Measurements from ENCODE around the gene CCDC7. TPM values are rescaled to one million over a fixed set of nuclear protein-coding genes. Genes with fewer than 3 reads are reported as not detected.

CCDC7 gene
- total and polyA plus RNA-seq, 10 of the 15 experiments (the other 5 are each of a cell fraction or from before 2014, with no cell fraction given), result 1.8 to 5.6 (median 3.4) TPM

- TF ChIP-seq MAX (IDR thresholded peaks at IDR 0.05; ENCODE audit: low read depth, low read length) (no peak), CHD4 (IDR thresholded peaks at IDR 0.05) (no peak), RELA (IDR thresholded peaks at IDR 0.05; ENCODE audit: borderline replicate concordance, partially characterized antibody) (no peak)
Observed at GRCh38 chr10:32433542-32433941, 12.4 kb upstream of the CCDC7 start (continued).

GRCh38 chr10:32436215-32436614, 9.7 kb upstream of the CCDC7 start:
- no peaks in the 10 kb centered on the region for H4K20me1 ChIP-seq (ENCODE audit: control insufficient read depth, insufficient read depth)
- FAIRE-seq (no peak), DNase-seq (ENCODE audit: low read depth, low spot score) (no peak), ATAC-seq (no peak)
- ChIA-PET CTCF (interaction anchor here (1.4 kb wide), 1 partner anchor 9 kb away, joined by 3 read pairs; the partner anchor contains the start of gene CCDC7), RAD21 (ENCODE audit: unreplicated experiment) (no interaction called here), SMC1A (ENCODE audit: uncharacterized antibody, unreplicated experiment) (no interaction called here), POLR2A (no interaction called here)
- no peaks in the 10 kb centered on the region for H3K36me3 ChIP-seq (ENCODE audit: control insufficient read depth in 2 of 2, insufficient read depth in 2 of 2, low read length in 1 of 2)
- H3K4me1 ChIP-seq (ENCODE audit: control insufficient read depth, insufficient read depth, low read length), result no peaks in the 10 kb centered on the region
- no peak for TF ChIP-seq ZSCAN29 (IDR thresholded peaks at IDR 0.05)
- no peak for TF ChIP-seq BMI1 (IDR thresholded peaks at IDR 0.05; ENCODE audit: borderline replicate concordance)
- no peak for TF ChIP-seq CREB1 (IDR thresholded peaks at IDR 0.05; ENCODE audit: low read depth)
- no peak for TF ChIP-seq KLF5 (IDR thresholded peaks at IDR 0.05; ENCODE audit: partially characterized antibody)
- TF ChIP-seq ZNF384 (IDR thresholded peaks at IDR 0.05; ENCODE audit: borderline replicate concordance, low read depth, low read length), result no peak
- TF ChIP-seq ZNF622 (IDR thresholded peaks at IDR 0.05), result no peak
- no peak for TF ChIP-seq ZBED1 (IDR thresholded peaks at IDR 0.05; ENCODE audit: borderline replicate concordance)
- H3K4me3 ChIP-seq, result no peak overlapping the region
- H3K27ac ChIP-seq (ENCODE audit: control insufficient read depth, insufficient read depth), result no peak overlapping the region
- H3K4me2 ChIP-seq (ENCODE audit: control insufficient read depth, insufficient read depth), result no peak overlapping the region
- intact Hi-C loops (cut with micrococcal nuclease; ENCODE audit: unreplicated experiment) (no loop called here), in situ Hi-C loops (cut with MboI) (no loop called here)
- no peak overlapping the region for H3K9ac ChIP-seq (ENCODE audit: control insufficient read depth, insufficient read depth, low read length)
- no peaks in the 10 kb centered on the region for H3K27me3 ChIP-seq (replicated peaks in 1 of 2; ENCODE audit: control insufficient read depth in 2 of 2, insufficient read depth in 2 of 2, low read length in 1 of 2)
- H2AFZ ChIP-seq (ENCODE audit: control insufficient read depth, low read depth, low read length), result no peak overlapping the region
- H3K9me3 ChIP-seq (replicated peaks; ENCODE audit: control insufficient read depth, insufficient read depth, low read length), result no peaks in the 10 kb centered on the region; the same call in 2 of the 3 replicates
- no peaks in the 10 kb centered on the region for H3K79me2 ChIP-seq (ENCODE audit: control insufficient read depth, insufficient read depth, low read length)
- BruUV-seq (replicated peaks), result no TSS peak
